Measurements from ENCODE around the gene PTPN4. TPM values are rescaled to one million over a fixed set of nuclear protein-coding genes. Genes with fewer than 3 reads are reported as not detected.
"Not testable (repeated sequence)": the region's sequence is repeated elsewhere in the genome, so short reads cannot be mapped to it uniquely, and the experiment has no call there.

PTPN4 gene
- total RNA-seq, 2 experiments from 2014 or later = 32.4 to 38.0 TPM

DNA sequence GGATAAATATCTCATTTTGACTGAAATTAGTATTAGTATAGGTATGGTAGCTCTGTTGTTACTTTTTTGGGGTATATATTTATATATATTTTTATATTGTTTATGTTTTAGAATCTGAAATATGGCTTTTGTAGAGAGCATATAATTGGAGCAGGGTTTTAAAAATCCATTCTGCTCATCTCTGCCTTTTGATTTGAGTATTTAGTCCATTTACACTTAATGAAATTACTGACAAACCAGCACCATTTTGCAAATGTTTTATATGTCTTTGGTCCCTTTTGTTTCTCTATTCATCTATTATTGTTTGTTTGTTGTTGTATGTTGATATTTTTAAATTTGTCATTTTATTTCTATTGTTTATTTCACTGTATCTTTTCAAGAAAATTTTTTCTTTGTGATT, 30.7 kb downstream of the PTPN4 start:
- H3K27ac Mint-ChIP-seq = no peak overlapping the region
- no peak for DNase-seq
- ATAC-seq = no peak
- ChIA-PET POLR2A (no interaction called here), CTCF (no interaction called here)
- no peaks in the 10 kb centered on the region for H3K27me3 Mint-ChIP-seq
- peaks cover 28% of the 10 kb centered on the region for H3K9me3 Mint-ChIP-seq (ENCODE audit: low read depth)
- intact Hi-C loops (cut with DNase I, micrococcal nuclease) = no loop called here
- H3K4me1 Mint-ChIP-seq = peaks cover 13% of the 10 kb centered on the region
- peaks cover 45% of the 10 kb centered on the region for H3K36me3 Mint-ChIP-seq (ENCODE audit: low read depth)
- no peak overlapping the region for H3K4me3 Mint-ChIP-seq

- H3K4me1 Mint-ChIP-seq = peaks cover 5% of the 10 kb centered on the region
- H3K27me3 Mint-ChIP-seq = no peaks in the 10 kb centered on the region
- no peak for ATAC-seq
- peaks cover 28% of the 10 kb centered on the region for H3K9me3 Mint-ChIP-seq (ENCODE audit: low read depth)
- H3K36me3 Mint-ChIP-seq (ENCODE audit: low read depth) = peaks cover 41% of the 10 kb centered on the region
- intact Hi-C loops (cut with DNase I, micrococcal nuclease) = no loop called here
- ChIA-PET CTCF (no interaction called here), POLR2A (no interaction called here)
- no peak for DNase-seq
- H3K4me3 Mint-ChIP-seq = no peak overlapping the region
- no peak overlapping the region for H3K27ac Mint-ChIP-seq
Observed at GRCh38 chr2:119792907-119793312, 33.2 kb downstream of the PTPN4 start.

DNA sequence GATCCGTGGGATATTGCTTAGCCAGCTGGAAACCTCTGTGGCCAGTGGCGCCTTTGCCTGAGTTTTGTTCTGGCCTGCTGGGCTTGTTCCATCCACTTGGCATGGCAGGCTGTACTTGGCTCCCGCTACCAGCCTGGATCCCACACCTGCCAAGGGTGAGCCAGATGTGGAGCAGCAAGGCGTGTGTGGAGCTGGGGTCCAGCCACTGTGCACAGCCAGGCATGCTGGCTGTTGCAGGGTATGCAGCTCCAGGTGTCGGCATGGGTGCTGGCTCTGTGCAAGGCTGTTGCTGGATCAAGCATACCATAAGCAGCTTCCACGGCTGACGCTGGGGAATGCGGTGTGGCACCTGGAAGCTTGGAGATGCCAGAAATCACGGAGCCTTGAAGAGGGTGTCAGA, 34.5 kb downstream of the PTPN4 start:
- H3K36me3 Mint-ChIP-seq (ENCODE audit: low read depth) = peaks cover 38% of the 10 kb centered on the region
- no peak overlapping the region for H3K4me3 Mint-ChIP-seq
- CTCF ChIA-PET = interaction anchor here (0.6 kb wide), 2 partner anchors 73 to 346 kb away, joined by 3 read pairs; no protein-coding TSS in a partner anchor

GRCh38 chr2:119795309-119796303, 35.9 kb downstream of the PTPN4 start:
- peaks cover 21% of the 10 kb centered on the region for H3K4me1 Mint-ChIP-seq
- no peak for DNase-seq
- ChIA-PET CTCF (interaction anchor here (0.6 to 1.0 kb wide), 2 partner anchors 8 to 516 kb away, joined by 3 read pairs; no protein-coding TSS in a partner anchor), POLR2A (no interaction called here)
- intact Hi-C loops (cut with DNase I, micrococcal nuclease) = no loop called here
- no peak overlapping the region for H3K4me3 Mint-ChIP-seq
- H3K27me3 Mint-ChIP-seq = no peaks in the 10 kb centered on the region
- peaks cover 31% of the 10 kb centered on the region for H3K36me3 Mint-ChIP-seq (ENCODE audit: low read depth)
- ATAC-seq = no peak
- H3K27ac Mint-ChIP-seq = no peak overlapping the region
- peaks cover 19% of the 10 kb centered on the region for H3K9me3 Mint-ChIP-seq (ENCODE audit: low read depth)

More for the DNA sequence above, 34.5 kb downstream of the PTPN4 start:
- no peak for DNase-seq
- Mint-ChIP-seq H3K27ac (no peak overlapping the region), H3K27me3 (no peaks in the 10 kb centered on the region), H3K9me3 (ENCODE audit: low read depth) (peaks cover 25% of the 10 kb centered on the region), H3K4me1 (peaks cover 13% of the 10 kb centered on the region)
- intact Hi-C loops (cut with DNase I, micrococcal nuclease) = no loop called here
- no peak for ATAC-seq
- POLR2A ChIA-PET = no interaction called here

DNA sequence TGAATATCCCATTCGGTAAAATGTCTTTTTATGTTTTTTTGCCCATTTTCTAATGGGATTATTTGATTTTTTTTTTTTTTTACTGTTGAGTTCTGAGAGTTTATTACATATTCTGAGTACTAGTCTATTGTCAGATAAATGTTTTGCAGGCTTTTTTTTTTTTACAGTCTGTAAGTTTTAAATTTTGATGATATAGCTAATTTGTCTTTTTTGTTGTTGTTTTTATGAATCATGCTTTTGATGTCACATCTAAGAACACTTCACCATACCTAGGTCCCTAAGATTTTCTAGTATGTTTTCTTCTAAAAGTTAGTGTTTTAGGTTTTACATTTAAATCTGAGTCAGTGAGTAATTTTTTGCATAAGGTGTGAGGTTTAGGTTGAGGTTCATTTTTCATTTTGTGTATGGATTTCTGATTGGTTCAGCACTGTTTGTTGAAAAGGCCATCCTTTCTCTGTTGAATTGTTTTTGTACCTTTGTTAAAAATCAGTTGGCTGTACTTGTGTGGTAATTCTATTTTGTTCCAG, 40.7 kb downstream of the PTPN4 start:
- peaks cover 48% of the 10 kb centered on the region for H3K4me1 Mint-ChIP-seq

GRCh38 chr2:119801040-119801439, 41.3 kb downstream of the PTPN4 start:
- H3K9me3 Mint-ChIP-seq (ENCODE audit: low read depth) = peaks cover 6% of the 10 kb centered on the region
- ChIA-PET POLR2A (no interaction called here), CTCF (no interaction called here)
- no peak overlapping the region for H3K27ac Mint-ChIP-seq
- intact Hi-C loops (cut with DNase I, micrococcal nuclease) = no loop called here
- H3K4me3 Mint-ChIP-seq = no peak overlapping the region
- H3K4me1 Mint-ChIP-seq = peaks cover 48% of the 10 kb centered on the region
- DNase-seq (no peak), ATAC-seq (no peak)
- H3K36me3 Mint-ChIP-seq (ENCODE audit: low read depth) = peaks cover 21% of the 10 kb centered on the region
- H3K27me3 Mint-ChIP-seq = no peaks in the 10 kb centered on the region

More for the DNA sequence above, 40.7 kb downstream of the PTPN4 start:
- DNase-seq = no peak
- intact Hi-C loops (cut with DNase I, micrococcal nuclease) = no loop called here
- CTCF ChIA-PET = interaction anchor here (0.6 kb wide), 1 partner anchor 22 kb away, joined by 3 read pairs; no protein-coding TSS in a partner anchor
- H3K4me3 Mint-ChIP-seq = no peak overlapping the region
- H3K9me3 Mint-ChIP-seq (ENCODE audit: low read depth) = peaks cover 6% of the 10 kb centered on the region
- H3K27me3 Mint-ChIP-seq = no peaks in the 10 kb centered on the region
- H3K36me3 Mint-ChIP-seq (ENCODE audit: low read depth) = peaks cover 15% of the 10 kb centered on the region
- no peak overlapping the region for H3K27ac Mint-ChIP-seq
- peak; percentile 16 for ATAC-seq
- POLR2A ChIA-PET = no interaction called here

GRCh38 chr2:119801989-119802388, 42.3 kb downstream of the PTPN4 start:
- ATAC-seq; H3K4me3 Mint-ChIP-seq; intact Hi-C loops (cut with DNase I, micrococcal nuclease); H3K9me3 Mint-ChIP-seq (ENCODE audit: low read depth); POLR2A ChIA-PET; H3K27me3 Mint-ChIP-seq; DNase-seq; H3K27ac Mint-ChIP-seq: not testable (repeated sequence)
- peaks cover 52% of the 10 kb centered on the region for H3K4me1 Mint-ChIP-seq
- H3K36me3 Mint-ChIP-seq (ENCODE audit: low read depth) = peaks cover 29% of the 10 kb centered on the region
- CTCF ChIA-PET = interaction anchor here (1.5 kb wide), 1 partner anchor 10 kb away, joined by 4 read pairs; no protein-coding TSS in a partner anchor

GRCh38 chr2:119803101-119803500, 43.4 kb downstream of the PTPN4 start:
- Mint-ChIP-seq H3K4me1 (peaks cover 59% of the 10 kb centered on the region), H3K9me3 (ENCODE audit: low read depth) (peaks cover 6% of the 10 kb centered on the region), H3K36me3 (ENCODE audit: low read depth) (peaks cover 29% of the 10 kb centered on the region), H3K27ac (no peak overlapping the region), H3K27me3 (no peaks in the 10 kb centered on the region), H3K4me3 (no peak overlapping the region)
- CTCF ChIA-PET = interaction anchor here (0.5 to 1.5 kb wide), 2 partner anchors 9 to 101 kb away, joined by 3 to 4 read pairs; no protein-coding TSS in a partner anchor
- intact Hi-C loops (cut with DNase I, micrococcal nuclease) = no loop called here
- ATAC-seq (no peak), DNase-seq (no peak)
- POLR2A ChIA-PET = no interaction called here

GRCh38 chr2:119804409-119804808, 44.7 kb downstream of the PTPN4 start:
- H3K36me3 Mint-ChIP-seq (ENCODE audit: low read depth) = peaks cover 29% of the 10 kb centered on the region
- H3K27me3 Mint-ChIP-seq; POLR2A ChIA-PET; CTCF ChIA-PET; ATAC-seq; intact Hi-C loops (cut with DNase I, micrococcal nuclease); H3K4me3 Mint-ChIP-seq; DNase-seq; H3K9me3 Mint-ChIP-seq (ENCODE audit: low read depth): not testable (repeated sequence)
- peaks cover 60% of the 10 kb centered on the region for H3K4me1 Mint-ChIP-seq
- H3K27ac Mint-ChIP-seq = peak overlapping the region; percentile 37

- peaks cover 6% of the 10 kb centered on the region for H3K9me3 Mint-ChIP-seq (ENCODE audit: low read depth)
- DNase-seq (no peak), ATAC-seq (no peak)
- peaks cover 35% of the 10 kb centered on the region for H3K4me1 Mint-ChIP-seq
- H3K27me3 Mint-ChIP-seq = no peaks in the 10 kb centered on the region
- ChIA-PET POLR2A (no interaction called here), CTCF (interaction anchor here (0.8 to 1.2 kb wide), 2 partner anchors 15 to 106 kb away, joined by 3 to 4 read pairs; no protein-coding TSS in a partner anchor)
- peaks cover 39% of the 10 kb centered on the region for H3K36me3 Mint-ChIP-seq (ENCODE audit: low read depth)
- no peak overlapping the region for H3K4me3 Mint-ChIP-seq
- intact Hi-C loops (cut with DNase I, micrococcal nuclease) = no loop called here
- no peak overlapping the region for H3K27ac Mint-ChIP-seq
Observed at GRCh38 chr2:119808516-119809147, 48.9 kb downstream of the PTPN4 start.

DNA sequence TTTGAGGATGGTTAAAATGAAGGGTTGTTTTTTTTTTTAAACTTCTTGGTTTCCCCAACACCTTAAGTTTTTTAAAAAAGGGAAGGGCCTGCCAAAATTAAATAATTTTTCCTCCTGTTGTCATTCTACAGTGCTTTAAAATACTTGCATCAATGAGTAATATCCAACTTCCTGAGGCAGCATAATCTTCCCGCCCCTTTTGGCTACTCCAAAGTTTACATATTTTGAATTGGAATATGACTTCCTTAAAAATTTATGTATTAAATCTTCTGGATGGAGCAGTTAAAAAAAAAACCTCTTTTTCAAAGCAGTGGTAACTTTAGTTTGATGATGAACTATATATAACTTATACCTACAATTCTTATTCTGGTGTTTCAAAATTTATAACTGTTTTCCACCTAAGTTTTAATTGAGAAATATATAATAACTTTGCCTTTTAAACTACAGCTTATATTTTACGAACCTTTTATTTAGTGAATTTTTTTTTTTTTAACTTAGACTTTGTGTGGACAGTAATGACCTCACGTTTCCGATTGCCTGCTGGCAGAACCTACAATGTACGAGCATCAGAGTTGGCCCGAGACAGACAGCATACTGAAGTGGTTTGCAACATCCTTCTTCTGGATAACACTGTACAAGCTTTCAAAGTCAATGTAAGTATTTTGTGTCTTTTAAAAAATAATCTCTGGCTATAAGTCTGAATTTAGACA, 49.8 kb downstream of the PTPN4 start:
- ChIA-PET CTCF (interaction anchor here (0.9 to 1.2 kb wide), 2 partner anchors 14 to 105 kb away, joined by 3 read pairs; no protein-coding TSS in a partner anchor), POLR2A (no interaction called here)
- Mint-ChIP-seq H3K4me1 (peaks cover 29% of the 10 kb centered on the region), H3K9me3 (ENCODE audit: low read depth) (peaks cover under 1% of the 10 kb centered on the region), H3K36me3 (ENCODE audit: low read depth) (peaks cover 34% of the 10 kb centered on the region), H3K27ac (no peak overlapping the region), H3K27me3 (no peaks in the 10 kb centered on the region), H3K4me3 (no peak overlapping the region)
- intact Hi-C loops (cut with DNase I, micrococcal nuclease) = no loop called here
- no peak for DNase-seq
- no peak for ATAC-seq

Measured in activated CD4-positive, alpha-beta T cell treated with anti-CD3 and anti-CD28 coated beads for 36 hours (primary cell).